ENCODE results near the gene C4orf36.

Gene C4orf36

DNA sequence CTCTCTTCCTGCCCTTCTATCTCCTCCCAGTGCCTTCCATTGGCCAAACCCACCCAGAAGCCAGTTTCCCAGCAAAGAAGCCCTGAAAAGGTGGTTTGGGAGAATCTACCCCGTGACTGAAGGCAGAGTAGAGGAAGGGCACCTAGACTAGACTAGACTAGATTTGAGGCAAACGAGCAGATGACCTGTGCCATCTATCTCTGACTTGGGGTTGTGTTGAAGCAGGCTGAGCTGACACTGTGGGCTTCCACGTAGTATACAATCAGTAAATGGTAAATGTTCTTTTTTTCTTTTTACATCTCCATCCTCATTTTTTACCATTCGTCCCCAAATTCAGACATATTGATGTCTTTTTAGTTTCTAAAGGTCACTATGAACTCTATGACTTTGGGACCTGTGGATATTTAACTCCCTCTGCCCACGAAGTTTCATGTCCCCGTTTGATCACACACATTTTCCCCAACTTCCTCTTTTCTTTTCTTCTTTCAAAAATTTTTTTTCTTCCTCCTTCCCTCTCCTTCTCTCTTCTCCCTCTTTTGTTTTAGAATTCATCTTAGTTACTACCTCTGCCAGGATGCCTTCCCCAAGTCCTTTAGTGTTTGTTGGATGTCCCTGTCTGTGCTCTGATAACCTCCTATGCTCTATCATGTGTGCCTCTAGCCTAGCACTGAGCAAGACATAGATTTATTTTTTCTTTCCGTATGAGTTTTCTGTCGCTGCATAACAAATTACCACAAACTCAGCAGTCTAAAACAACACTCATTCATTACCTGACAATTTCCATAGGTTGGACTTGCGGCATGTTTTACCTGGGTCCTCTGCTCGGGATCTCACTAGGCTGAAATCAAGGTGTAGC lies 36.4 kb upstream of the C4orf36 start:
- Histone ChIP-seq H3K9ac (ENCODE audit: low read depth, low read length) (no peak overlapping the region), H3K4me3 (ENCODE audit: low read depth, low read length) (no peak overlapping the region), H3K27ac (ENCODE audit: low read depth, low read length) (no peak overlapping the region), H3K9me3 (ENCODE audit: control insufficient read depth, insufficient read depth, low read length) (no peaks in the 10 kb centered on the region), H3K36me3 (ENCODE audit: control insufficient read depth, insufficient read depth, low read length) (peaks cover 8% of the 10 kb centered on the region), H3K27me3 (ENCODE audit: control insufficient read depth, insufficient read depth, low read length) (no peaks in the 10 kb centered on the region), H3K4me1 (ENCODE audit: control insufficient read depth, insufficient read depth, low read length) (peaks cover 3% of the 10 kb centered on the region)

DNA sequence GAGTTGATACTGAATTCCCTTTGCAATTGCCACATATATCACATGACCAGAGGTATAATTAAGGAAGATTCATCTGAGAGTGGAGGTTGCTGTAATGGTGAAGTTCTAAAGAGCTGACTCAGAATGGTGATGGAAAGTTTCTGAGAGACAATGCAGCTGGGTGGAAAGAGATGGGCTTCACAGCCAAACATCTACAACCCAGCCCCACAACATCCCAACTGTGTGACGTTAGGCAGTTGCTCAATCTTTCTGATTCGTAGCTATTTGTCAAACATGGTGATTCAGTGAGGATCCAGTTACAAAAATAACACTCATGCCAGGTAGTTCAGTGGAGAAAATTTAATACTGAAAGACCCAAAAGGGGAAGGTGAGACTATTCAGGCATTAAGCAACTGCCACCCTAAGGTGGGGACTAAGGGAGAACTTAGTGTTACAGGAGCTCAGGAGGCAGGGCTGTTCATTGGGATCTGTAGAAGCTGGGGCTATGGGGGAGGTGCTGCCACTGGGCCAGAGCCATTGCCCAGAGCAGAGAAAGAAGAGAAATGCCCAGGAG lies 35.7 kb upstream of the C4orf36 start:
- no peak overlapping the region for H3K9ac ChIP-seq (ENCODE audit: low read depth, low read length)
- no peaks in the 10 kb centered on the region for H3K9me3 ChIP-seq (ENCODE audit: control insufficient read depth, insufficient read depth, low read length)
- H3K4me3 ChIP-seq (ENCODE audit: low read depth, low read length): no peak overlapping the region
- H3K27me3 ChIP-seq (ENCODE audit: control insufficient read depth, insufficient read depth, low read length): no peaks in the 10 kb centered on the region
- H3K4me1 ChIP-seq (ENCODE audit: control insufficient read depth, insufficient read depth, low read length): no peaks in the 10 kb centered on the region
- H3K27ac ChIP-seq (ENCODE audit: low read depth, low read length): no peak overlapping the region
- H3K36me3 ChIP-seq (ENCODE audit: control insufficient read depth, insufficient read depth, low read length): peaks cover 8% of the 10 kb centered on the region

DNA sequence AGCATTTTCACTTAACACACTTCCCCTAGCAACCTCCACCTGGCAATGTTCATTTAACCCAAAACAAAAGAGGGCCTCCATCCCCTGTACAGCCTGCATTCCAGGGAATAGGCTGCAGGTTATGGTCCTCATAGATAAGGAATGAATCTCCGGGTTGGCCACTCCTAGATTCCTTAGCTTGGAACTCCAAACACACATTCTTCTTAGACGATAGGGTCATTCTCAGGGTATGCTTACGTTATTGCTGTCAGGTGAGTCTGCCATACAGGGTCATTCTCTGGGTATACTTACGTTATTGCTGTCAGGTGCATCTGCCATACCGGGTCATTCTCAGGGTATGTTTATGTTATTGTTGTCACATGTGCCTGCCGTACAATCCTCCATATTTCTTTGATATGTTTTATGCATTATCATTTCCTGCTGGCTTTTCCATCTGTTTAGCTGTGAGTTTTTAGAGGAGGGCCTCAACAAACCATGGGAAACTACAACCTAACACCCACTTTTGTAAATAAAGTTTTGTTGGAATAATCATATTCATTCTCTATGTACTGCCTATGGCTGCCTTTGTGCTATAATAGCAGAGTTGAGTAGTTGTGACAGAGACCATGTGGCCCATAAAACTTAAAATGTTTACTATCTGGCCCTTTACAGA lies 34.3 kb upstream of the C4orf36 start:
- Histone ChIP-seq H3K4me3 (ENCODE audit: low read depth, low read length) (no peak overlapping the region), H3K27me3 (ENCODE audit: control insufficient read depth, insufficient read depth, low read length) (no peaks in the 10 kb centered on the region), H3K9ac (ENCODE audit: low read depth, low read length) (no peak overlapping the region), H3K36me3 (ENCODE audit: control insufficient read depth, insufficient read depth, low read length) (peaks cover 8% of the 10 kb centered on the region; the same call in 1 of the 2 replicates), H3K9me3 (ENCODE audit: control insufficient read depth, insufficient read depth, low read length) (no peaks in the 10 kb centered on the region), H3K27ac (ENCODE audit: low read depth, low read length) (no peak overlapping the region), H3K4me1 (ENCODE audit: control insufficient read depth, insufficient read depth, low read length) (no peaks in the 10 kb centered on the region)

DNA sequence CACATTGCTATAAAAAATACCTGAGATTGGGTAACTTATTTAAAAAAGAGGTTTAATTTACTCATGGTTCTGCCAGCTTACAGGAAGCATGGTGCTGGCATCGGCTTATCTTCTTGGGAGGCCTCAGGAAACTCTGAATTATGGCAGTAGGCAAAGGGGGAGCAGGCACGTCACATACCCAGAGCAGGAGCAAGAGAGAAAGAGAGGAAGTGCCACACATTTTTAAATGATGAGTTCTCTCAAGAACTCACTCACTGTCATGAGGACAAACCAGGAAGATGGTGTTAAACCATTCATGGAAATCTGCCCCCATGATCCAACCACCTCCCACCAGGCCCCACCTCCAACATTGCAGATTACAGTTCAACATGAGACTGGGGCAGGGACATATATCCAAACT lies 32.6 kb upstream of the C4orf36 start:
- no peaks in the 10 kb centered on the region for H3K9me3 ChIP-seq (ENCODE audit: control insufficient read depth, insufficient read depth, low read length)
- no peak overlapping the region for H3K27ac ChIP-seq (ENCODE audit: low read depth, low read length)
- no peak overlapping the region for H3K4me3 ChIP-seq (ENCODE audit: low read depth, low read length)
- H3K9ac ChIP-seq (ENCODE audit: low read depth, low read length): no peak overlapping the region
- no peaks in the 10 kb centered on the region for H3K27me3 ChIP-seq (ENCODE audit: control insufficient read depth, insufficient read depth, low read length)
- no peaks in the 10 kb centered on the region for H3K36me3 ChIP-seq (ENCODE audit: control insufficient read depth, insufficient read depth, low read length)
- no peaks in the 10 kb centered on the region for H3K4me1 ChIP-seq (ENCODE audit: control insufficient read depth, insufficient read depth, low read length)

DNA sequence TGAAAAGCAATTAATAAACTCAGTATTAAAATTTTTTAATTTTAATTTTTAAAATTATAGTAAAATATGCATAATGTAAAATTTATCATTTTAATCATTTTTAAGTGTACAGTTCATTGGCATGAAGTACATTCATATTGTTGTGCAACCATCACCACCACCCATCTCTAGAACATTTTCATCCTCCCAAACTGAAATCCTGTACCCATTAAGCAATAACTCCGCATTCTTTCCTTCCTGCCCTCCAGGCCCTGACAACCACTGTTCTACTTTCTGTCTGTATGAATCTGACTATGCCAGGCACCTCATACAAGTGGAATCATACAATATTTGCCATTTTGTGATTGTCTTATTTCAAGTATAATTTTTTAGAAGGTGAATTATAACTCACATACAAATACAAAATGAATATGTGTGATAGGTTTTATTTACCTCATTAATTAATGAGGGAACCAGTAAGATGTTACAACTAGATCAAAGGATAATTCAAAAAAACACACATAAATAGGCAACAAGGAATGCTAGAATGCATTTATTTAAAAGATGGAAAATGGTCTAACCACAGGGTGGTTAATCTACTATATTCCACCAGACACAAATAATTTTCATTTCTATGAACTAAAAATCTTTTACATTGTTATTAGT lies 29.5 kb upstream of the C4orf36 start:
- Histone ChIP-seq H3K4me1 (ENCODE audit: control insufficient read depth, insufficient read depth, low read length) (no peaks in the 10 kb centered on the region), H3K9ac (ENCODE audit: low read depth, low read length) (no peak overlapping the region), H3K27me3 (ENCODE audit: control insufficient read depth, insufficient read depth, low read length) (no peaks in the 10 kb centered on the region), H3K27ac (ENCODE audit: low read depth, low read length) (no peak overlapping the region), H3K4me3 (ENCODE audit: low read depth, low read length) (no peak overlapping the region), H3K9me3 (ENCODE audit: control insufficient read depth, insufficient read depth, low read length) (no peaks in the 10 kb centered on the region), H3K36me3 (ENCODE audit: control insufficient read depth, insufficient read depth, low read length) (no peaks in the 10 kb centered on the region)

DNA sequence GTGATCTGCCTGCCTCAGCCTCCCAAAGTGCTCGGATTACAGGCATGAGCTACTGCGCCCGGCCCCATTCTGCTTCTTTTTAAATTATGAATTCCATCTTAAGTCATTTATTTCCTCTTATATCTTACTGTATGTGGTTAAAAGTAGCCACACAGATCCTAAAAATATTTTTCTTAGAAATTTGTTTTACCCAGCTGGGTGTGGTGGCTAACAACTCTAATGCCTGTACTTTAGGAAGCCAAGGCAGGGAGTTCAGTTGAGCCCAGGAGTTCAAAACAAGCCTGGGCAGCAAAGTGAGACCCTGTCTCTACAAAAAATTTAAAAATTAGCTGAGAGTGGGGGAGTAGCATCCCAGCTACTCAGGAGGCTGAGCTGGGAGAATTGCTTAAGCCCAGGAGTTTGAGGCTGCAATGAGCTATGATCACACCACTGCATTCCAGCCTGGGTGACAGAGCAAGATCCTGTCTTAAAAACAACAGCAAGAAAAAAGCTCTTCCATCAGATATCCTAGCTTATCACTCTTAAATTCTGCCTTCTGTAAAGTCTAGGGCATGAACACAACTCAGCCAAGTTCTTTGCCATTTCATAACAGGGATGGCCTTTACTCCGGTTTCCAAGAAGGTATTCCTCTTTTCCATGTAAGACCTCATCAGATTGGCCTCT lies 27.5 kb upstream of the C4orf36 start:
- Histone ChIP-seq H3K4me1 (ENCODE audit: control insufficient read depth, insufficient read depth, low read length) (no peaks in the 10 kb centered on the region), H3K27me3 (ENCODE audit: control insufficient read depth, insufficient read depth, low read length) (no peaks in the 10 kb centered on the region), H3K36me3 (ENCODE audit: control insufficient read depth, insufficient read depth, low read length) (no peaks in the 10 kb centered on the region), H3K9me3 (ENCODE audit: control insufficient read depth, insufficient read depth, low read length) (no peaks in the 10 kb centered on the region), H3K27ac (ENCODE audit: low read depth, low read length) (no peak overlapping the region), H3K4me3 (ENCODE audit: low read depth, low read length) (no peak overlapping the region), H3K9ac (ENCODE audit: low read depth, low read length) (no peak overlapping the region)

DNA sequence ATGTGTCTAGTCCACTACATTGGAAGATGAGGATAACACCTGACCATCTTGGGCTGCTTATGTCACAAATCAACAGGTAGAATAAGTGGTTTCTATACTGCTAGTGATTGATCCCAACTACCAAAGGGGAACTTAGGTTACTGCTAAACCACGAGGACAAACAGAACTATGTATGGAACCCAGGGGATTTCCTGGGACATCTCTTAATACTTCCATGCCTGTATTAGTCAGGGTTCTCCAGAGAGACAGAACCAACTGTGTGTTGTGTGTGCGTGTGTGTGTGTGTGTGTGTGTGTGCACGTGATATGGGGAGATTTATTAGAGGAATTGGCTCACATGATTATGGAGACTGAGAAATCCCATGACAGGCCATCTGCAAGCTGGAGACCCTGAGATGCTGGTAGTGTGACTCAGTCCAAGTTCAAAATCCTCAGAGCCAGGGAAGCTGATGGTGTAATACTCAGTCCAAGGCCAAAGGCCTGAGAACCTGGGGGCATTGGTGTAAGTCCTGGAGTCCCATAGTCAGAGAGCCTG lies 26.4 kb upstream of the C4orf36 start:
- Histone ChIP-seq H3K4me1 (ENCODE audit: control insufficient read depth, insufficient read depth, low read length) (no peaks in the 10 kb centered on the region), H3K36me3 (ENCODE audit: control insufficient read depth, insufficient read depth, low read length) (no peaks in the 10 kb centered on the region), H3K9ac (ENCODE audit: low read depth, low read length) (no peak overlapping the region), H3K27ac (ENCODE audit: low read depth, low read length) (no peak overlapping the region), H3K9me3 (ENCODE audit: control insufficient read depth, insufficient read depth, low read length) (no peaks in the 10 kb centered on the region), H3K4me3 (ENCODE audit: low read depth, low read length) (no peak overlapping the region), H3K27me3 (ENCODE audit: control insufficient read depth, insufficient read depth, low read length) (no peaks in the 10 kb centered on the region)

DNA sequence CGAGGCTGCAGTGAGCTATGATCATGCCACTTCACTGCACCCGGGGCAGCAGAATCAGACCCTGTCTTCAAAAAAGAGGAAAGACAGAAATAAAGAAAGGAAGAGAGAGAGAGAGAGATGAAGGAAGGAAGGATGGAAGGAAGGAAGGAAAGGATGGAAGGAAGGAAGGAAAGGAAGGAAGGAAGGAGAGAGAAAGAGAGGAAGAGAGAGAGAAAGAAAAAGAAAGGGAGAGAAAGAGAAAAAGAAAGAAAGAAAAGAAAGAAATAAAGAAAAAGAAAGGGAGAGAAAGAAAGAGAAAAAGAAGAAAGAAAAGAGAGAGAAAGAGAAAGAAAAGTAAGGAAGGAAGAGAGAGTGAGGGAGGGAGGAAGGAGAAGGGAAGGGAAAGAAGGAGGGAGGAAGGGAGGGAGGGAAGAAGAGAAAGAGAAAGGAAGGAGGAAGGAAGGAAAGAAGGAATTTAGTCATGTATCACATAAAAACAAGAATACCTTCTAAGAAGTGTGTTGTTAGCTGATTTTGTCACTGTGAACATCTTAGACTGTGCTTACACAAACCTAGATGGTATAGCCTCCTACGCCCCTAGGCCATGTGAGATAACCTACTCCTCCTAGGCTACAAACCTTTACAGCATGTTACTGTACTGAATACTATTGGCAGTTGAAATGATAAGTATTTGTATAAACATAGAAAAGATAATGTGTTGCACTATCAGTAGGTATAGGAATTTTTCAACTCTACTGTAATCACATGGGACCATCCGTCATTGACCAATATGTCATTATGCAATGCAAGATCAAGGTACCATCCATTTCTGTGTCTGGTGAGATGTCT lies 25.2 kb upstream of the C4orf36 start:
- H3K4me1 ChIP-seq (ENCODE audit: control insufficient read depth, insufficient read depth, low read length): no peaks in the 10 kb centered on the region
- H3K27me3 ChIP-seq (ENCODE audit: control insufficient read depth, insufficient read depth, low read length): no peaks in the 10 kb centered on the region
- no peaks in the 10 kb centered on the region for H3K36me3 ChIP-seq (ENCODE audit: control insufficient read depth, insufficient read depth, low read length)
- H3K27ac ChIP-seq (ENCODE audit: low read depth, low read length): no peak overlapping the region
- no peak overlapping the region for H3K9ac ChIP-seq (ENCODE audit: low read depth, low read length)
- H3K4me3 ChIP-seq (ENCODE audit: low read depth, low read length): no peak overlapping the region
- H3K9me3 ChIP-seq (ENCODE audit: control insufficient read depth, insufficient read depth, low read length): no peaks in the 10 kb centered on the region

DNA sequence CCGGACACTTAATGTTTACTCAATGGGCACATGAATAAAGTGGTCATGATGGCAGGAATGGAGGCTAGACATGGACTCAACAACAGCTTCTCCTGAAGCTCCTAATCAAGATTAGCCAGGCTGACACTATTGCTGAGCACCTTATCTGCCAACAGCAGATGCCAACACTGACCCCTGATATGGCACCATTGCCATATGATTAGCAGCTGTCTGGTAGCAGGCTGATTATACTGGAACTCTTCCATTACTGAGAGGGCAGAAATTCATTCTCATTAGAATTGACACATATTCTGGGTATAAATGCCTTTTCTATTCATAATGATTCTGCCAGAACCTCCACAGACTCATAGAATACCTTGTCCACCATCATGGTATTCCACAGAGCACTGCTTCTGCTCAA lies 24.2 kb upstream of the C4orf36 start:
- Histone ChIP-seq H3K27me3 (ENCODE audit: control insufficient read depth, insufficient read depth, low read length) (no peaks in the 10 kb centered on the region), H3K4me3 (ENCODE audit: low read depth, low read length) (no peak overlapping the region), H3K9ac (ENCODE audit: low read depth, low read length) (no peak overlapping the region), H3K9me3 (ENCODE audit: control insufficient read depth, insufficient read depth, low read length) (no peaks in the 10 kb centered on the region), H3K27ac (ENCODE audit: low read depth, low read length) (no peak overlapping the region), H3K4me1 (ENCODE audit: control insufficient read depth, insufficient read depth, low read length) (no peaks in the 10 kb centered on the region), H3K36me3 (ENCODE audit: control insufficient read depth, insufficient read depth, low read length) (no peaks in the 10 kb centered on the region)

All from HUES48 (cell line).